ENCODE measurements around the gene MSI2.

The MSI2 gene

DNA sequence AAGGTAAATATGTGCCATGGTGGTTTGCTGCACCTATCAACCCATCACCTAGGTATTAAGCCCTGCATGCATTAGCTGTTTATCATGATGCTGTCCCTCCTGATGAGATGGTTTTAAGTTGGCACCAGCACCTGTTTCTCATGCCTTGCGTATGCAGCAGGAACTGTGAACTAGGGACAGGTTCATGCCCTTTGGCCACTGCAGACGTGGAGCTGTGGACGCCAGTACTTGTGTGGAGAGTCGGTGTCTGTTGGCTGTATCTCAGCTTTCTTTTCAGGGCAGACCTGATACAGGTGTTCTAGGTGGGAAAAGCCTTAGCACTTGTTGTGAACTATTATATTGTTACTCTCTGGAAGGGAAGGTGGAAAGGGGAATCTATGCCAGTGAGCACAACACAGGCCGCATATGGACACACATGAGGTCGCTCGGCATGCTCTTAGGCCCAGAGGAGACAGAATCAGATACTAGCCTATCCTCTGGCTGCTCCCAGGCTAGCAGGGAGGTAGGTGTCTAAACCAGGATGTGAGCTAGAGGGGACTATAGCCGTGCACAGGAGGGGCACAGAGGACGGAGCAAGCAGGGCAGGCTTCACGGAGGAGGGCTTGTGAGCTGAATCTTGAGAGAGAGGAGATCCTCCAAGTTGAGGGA, 22.5 kb downstream of the MSI2 start:
- Histone ChIP-seq H3K9ac (ENCODE audit: low read depth, low read length, poor library complexity, severe bottlenecking) (no peak overlapping the region), H3K36me3 (ENCODE audit: insufficient read depth, low read length) (peaks cover 100% of the 10 kb centered on the region), H3K79me2 (ENCODE audit: insufficient read depth, low read length) (peaks cover 100% of the 10 kb centered on the region), H3K4me3 (ENCODE audit: low read length, poor library complexity, severe bottlenecking) (no peak overlapping the region), H3K4me2 (ENCODE audit: low read depth, low read length, poor library complexity, severe bottlenecking) (no peak overlapping the region), H3K4me1 (ENCODE audit: insufficient read depth, low read length, poor library complexity, severe bottlenecking) (peaks cover 30% of the 10 kb centered on the region), H2AFZ (ENCODE audit: low read length) (no peak overlapping the region), H3F3A (ENCODE audit: low read depth) (no peaks in the 10 kb centered on the region), H3K9me2 (replicated peaks; ENCODE audit: low read depth, low read length) (no peaks in the 10 kb centered on the region), H3K27me3 (ENCODE audit: insufficient read depth, low read length, poor library complexity, severe bottlenecking) (no peaks in the 10 kb centered on the region), H4K20me1 (ENCODE audit: insufficient read depth, low read length, poor library complexity, severe bottlenecking) (peaks cover 98% of the 10 kb centered on the region), H3K9me3 (ENCODE audit: insufficient read depth, low read depth, low read length) (no peaks in the 10 kb centered on the region)
- TF ChIP-seq, protein P1, sequence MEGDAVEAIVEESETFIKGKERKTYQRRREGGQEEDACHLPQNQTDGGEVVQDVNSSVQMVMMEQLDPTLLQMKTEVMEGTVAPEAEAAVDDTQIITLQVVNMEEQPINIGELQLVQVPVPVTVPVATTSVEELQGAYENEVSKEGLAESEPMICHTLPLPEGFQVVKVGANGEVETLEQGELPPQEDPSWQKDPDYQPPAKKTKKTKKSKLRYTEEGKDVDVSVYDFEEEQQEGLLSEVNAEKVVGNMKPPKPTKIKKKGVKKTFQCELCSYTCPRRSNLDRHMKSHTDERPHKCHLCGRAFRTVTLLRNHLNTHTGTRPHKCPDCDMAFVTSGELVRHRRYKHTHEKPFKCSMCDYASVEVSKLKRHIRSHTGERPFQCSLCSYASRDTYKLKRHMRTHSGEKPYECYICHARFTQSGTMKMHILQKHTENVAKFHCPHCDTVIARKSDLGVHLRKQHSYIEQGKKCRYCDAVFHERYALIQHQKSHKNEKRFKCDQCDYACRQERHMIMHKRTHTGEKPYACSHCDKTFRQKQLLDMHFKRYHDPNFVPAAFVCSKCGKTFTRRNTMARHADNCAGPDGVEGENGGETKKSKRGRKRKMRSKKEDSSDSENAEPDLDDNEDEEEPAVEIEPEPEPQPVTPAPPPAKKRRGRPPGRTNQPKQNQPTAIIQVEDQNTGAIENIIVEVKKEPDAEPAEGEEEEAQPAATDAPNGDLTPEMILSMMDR (conservative IDR thresholded peaks at IDR 0.05; ENCODE audit: low read length) = no peak
- no peak for TF ChIP-seq EZH2phosphoT487 (IDR thresholded peaks at IDR 0.05; ENCODE audit: borderline replicate concordance)

DNA sequence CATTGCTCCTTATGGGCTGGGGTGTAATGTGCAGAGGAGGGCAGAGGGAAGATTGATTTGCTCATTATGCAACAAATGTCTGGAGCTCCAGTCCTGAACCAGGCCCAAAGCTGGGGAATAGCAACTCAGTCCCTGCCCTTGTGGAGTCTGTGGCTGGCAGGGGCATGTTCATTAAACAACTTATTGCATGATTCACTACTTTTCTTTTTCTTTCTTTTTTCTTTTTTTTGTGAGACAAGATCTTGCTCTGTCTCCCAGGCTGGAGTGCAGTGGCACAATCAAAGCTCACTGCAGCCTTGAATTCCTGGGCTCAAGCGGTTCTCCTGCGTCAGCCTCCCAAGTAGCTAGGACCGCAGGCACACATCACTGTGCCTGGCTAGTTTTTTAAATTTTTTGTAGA, 23.1 kb downstream of the MSI2 start:
- H4K20me1 ChIP-seq (ENCODE audit: insufficient read depth, low read length, poor library complexity, severe bottlenecking) = peaks cover 98% of the 10 kb centered on the region
- no peak for TF ChIP-seq EZH2phosphoT487 (IDR thresholded peaks at IDR 0.05; ENCODE audit: borderline replicate concordance)
- TF ChIP-seq, protein P1 (conservative IDR thresholded peaks at IDR 0.05; ENCODE audit: low read length) = no peak
- H3K4me1 ChIP-seq (ENCODE audit: insufficient read depth, low read length, poor library complexity, severe bottlenecking) = peaks cover 30% of the 10 kb centered on the region
- no peaks in the 10 kb centered on the region for H3K9me3 ChIP-seq (ENCODE audit: insufficient read depth, low read depth, low read length)
- H3K36me3 ChIP-seq (ENCODE audit: insufficient read depth, low read length) = peaks cover 100% of the 10 kb centered on the region
- no peak overlapping the region for H3K4me2 ChIP-seq (ENCODE audit: low read depth, low read length, poor library complexity, severe bottlenecking)
- H2AFZ ChIP-seq (ENCODE audit: low read length) = no peak overlapping the region
- no peaks in the 10 kb centered on the region for H3K9me2 ChIP-seq (replicated peaks; ENCODE audit: low read depth, low read length)
- H3K27me3 ChIP-seq (ENCODE audit: insufficient read depth, low read length, poor library complexity, severe bottlenecking) = no peaks in the 10 kb centered on the region
- H3K79me2 ChIP-seq (ENCODE audit: insufficient read depth, low read length) = peaks cover 100% of the 10 kb centered on the region
- H3K9ac ChIP-seq (ENCODE audit: low read depth, low read length, poor library complexity, severe bottlenecking) = no peak overlapping the region
- no peaks in the 10 kb centered on the region for H3F3A ChIP-seq (ENCODE audit: low read depth)
- H3K4me3 ChIP-seq (ENCODE audit: low read length, poor library complexity, severe bottlenecking) = no peak overlapping the region

DNA sequence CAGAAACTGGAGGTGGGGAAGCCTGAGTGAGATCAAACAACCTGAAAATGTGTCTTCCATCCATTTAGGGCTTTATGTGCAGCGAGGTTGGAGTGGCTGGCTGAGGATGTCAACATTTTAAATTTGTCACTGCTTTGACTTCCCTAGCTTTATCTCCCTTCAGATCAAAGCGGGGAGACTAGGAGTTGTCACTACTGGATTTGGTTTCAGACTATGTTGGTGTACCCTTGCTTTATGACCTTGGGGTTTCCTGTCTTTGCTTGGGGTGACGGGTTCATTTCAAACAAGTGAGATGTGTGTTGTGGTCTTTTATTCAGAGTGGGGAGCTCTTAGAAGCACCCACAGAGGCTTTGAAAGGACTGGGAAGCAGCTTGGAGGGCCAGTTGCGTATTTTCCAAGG, 25.6 kb downstream of the MSI2 start:
- peaks cover 100% of the 10 kb centered on the region for H3K79me2 ChIP-seq (ENCODE audit: insufficient read depth, low read length)
- H3K27me3 ChIP-seq (ENCODE audit: insufficient read depth, low read length, poor library complexity, severe bottlenecking) = no peaks in the 10 kb centered on the region
- H3K9me3 ChIP-seq (ENCODE audit: insufficient read depth, low read depth, low read length) = no peaks in the 10 kb centered on the region
- peak overlapping the region; percentile 33 for H3K4me2 ChIP-seq (ENCODE audit: low read depth, low read length, poor library complexity, severe bottlenecking)
- H3F3A ChIP-seq (ENCODE audit: low read depth) = no peaks in the 10 kb centered on the region
- H3K4me3 ChIP-seq (ENCODE audit: low read length, poor library complexity, severe bottlenecking) = no peak overlapping the region
- TF ChIP-seq EZH2phosphoT487 (IDR thresholded peaks at IDR 0.05; ENCODE audit: borderline replicate concordance) = no peak
- TF ChIP-seq, protein P1 (conservative IDR thresholded peaks at IDR 0.05; ENCODE audit: low read length) = no peak
- H3K9me2 ChIP-seq (replicated peaks; ENCODE audit: low read depth, low read length) = no peaks in the 10 kb centered on the region
- peaks cover 100% of the 10 kb centered on the region; the same call in 1 of the 2 replicates for H3K36me3 ChIP-seq (ENCODE audit: insufficient read depth, low read length)
- peaks cover 30% of the 10 kb centered on the region for H3K4me1 ChIP-seq (ENCODE audit: insufficient read depth, low read length, poor library complexity, severe bottlenecking)
- peaks cover 98% of the 10 kb centered on the region for H4K20me1 ChIP-seq (ENCODE audit: insufficient read depth, low read length, poor library complexity, severe bottlenecking)
- H3K9ac ChIP-seq (ENCODE audit: low read depth, low read length, poor library complexity, severe bottlenecking) = no peak overlapping the region
- no peak overlapping the region for H2AFZ ChIP-seq (ENCODE audit: low read length)
